HPDE6-E6E7 (cell line): ENCODE data around the gene PPP3CA.

ENCODE experiments used
- DNase-seq: peaks from one replicate; pipeline ENCODE4 v3.0.0; 2011; ENCODE audit warnings: missing footprints; ENCODE audit errors: extremely low spot score

Gene PPP3CA

DNA sequence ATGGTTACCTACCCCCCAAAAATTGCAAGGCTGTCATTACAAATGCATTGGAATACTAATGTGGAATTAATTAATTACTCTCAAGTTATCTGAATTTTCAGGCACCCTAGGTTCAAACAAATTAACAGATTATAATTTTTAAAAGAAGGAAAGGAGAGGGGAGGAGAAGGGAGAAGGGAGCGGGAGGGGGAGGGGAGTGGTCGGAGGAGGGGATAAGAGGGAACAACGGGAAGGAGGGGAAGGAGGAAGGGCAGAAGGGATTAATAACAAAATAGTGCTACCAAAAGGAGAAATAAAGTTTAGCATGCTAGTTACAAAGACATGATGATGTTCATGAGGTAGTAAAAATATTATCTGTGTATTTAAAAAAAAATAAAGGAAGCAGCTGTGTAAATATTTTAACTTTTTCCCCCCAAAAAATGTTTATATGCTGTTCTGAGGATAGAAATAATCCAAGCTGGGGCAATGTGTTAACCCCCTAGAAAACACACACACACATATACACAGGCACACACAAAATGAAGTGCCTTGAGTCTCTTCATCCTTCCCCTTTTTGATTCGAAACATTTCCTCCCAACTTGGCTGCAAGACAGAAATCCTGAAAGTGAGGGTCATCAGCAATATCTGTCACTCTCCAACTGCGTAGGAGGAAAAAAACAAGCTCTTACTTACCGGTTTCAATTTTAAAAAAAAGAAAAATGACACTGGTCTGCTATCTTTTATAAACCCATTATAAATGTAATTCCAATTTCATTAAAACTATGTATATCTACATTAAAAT lies 58.8 kb downstream of the PPP3CA start:
- no peak for DNase-seq

DNA sequence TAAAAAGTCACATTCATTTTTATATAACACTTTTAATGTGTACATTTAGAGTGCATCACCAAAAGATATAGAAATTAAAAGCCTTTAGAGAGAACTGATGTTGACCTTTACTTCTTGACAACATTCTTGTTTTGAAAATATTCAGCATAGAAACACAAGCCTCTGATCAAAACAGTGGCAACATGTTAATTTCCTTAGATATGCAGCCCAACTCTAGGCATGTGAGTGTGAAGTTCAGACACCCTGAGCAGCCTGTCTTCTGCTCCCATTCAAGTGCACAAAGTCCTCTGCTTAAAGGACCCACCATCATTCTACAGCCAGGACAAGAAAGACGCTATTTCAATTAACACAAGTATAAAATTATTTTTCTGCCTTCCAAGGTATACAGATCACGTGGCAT lies 60.0 kb downstream of the PPP3CA start:
- no peak for DNase-seq

DNA sequence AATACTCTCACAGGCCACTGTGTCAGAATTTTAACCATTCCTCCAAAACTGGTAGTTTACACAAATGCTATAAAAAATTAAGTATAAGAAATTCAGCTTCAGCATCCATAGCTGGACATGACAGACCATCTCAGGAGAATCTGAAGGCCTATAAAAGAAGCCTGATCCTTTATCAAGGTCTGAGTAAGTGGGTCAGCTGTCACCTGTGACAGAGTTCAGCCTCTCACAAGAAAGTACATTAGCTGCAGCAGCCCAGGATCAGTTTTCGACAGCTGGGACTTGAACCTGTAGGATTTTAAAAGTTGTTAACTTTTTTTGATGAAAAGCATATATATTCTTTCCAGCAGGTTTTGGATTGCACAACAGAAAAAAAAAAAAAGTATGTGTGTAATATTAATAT lies 60.7 kb downstream of the PPP3CA start:
- no peak for DNase-seq

DNA sequence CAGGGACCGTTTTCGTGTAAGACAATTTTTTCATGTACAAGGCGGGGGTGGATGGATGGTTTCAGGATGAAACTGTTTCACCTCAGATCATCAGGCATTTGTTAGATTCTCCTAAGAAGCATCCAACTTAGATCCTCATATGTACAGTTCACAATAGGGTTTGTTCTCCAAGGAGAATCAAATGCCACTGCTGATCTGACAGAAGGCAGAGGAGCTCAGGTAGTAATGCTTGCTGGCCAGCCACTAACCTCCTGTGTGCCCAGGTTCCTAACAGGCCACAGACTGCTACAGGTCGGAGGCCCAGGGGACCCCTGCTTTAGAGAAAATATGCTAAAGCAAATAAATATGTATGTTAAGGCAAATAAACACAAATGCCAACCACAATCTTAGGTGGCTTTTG lies 61.3 kb downstream of the PPP3CA start:
- DNase-seq, result no peak

DNA sequence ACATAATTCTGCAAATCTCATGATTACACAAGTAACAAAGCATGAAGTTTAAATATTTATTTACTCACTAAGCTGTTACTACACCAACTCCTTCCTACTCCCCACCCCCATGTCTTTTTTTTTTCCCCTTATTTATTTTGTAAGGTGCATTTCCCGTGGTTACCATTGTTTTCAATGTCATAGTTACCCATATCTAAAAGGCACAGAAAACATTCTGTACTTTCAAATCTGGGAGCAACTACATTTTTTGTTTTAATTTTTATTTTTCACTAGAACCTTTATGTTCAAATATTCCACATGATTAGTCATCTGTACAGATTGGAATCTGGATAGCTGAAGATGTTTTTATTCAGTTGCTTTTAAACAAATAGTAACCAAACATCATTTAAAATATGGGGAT lies 62.8 kb downstream of the PPP3CA start:
- DNase-seq, result no peak

DNA sequence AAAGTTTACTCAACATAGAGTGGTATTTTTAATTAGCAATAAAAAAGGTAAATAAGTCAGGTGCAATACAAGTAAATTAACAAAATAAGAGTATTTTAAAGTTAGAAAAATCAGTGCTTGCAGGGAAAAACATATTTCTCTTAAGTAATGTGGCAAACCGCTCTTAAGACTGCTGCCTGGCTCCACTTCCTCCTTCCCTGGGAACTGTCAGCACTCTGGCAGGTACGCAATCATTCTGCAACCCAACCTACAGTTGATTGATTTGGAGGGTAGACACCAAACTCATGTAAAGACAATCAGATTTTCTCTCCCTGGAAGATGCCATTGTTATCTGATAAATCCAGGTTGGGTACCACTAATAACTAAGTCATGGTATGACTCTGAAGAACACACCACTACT lies 63.9 kb downstream of the PPP3CA start:
- no peak for DNase-seq

DNA sequence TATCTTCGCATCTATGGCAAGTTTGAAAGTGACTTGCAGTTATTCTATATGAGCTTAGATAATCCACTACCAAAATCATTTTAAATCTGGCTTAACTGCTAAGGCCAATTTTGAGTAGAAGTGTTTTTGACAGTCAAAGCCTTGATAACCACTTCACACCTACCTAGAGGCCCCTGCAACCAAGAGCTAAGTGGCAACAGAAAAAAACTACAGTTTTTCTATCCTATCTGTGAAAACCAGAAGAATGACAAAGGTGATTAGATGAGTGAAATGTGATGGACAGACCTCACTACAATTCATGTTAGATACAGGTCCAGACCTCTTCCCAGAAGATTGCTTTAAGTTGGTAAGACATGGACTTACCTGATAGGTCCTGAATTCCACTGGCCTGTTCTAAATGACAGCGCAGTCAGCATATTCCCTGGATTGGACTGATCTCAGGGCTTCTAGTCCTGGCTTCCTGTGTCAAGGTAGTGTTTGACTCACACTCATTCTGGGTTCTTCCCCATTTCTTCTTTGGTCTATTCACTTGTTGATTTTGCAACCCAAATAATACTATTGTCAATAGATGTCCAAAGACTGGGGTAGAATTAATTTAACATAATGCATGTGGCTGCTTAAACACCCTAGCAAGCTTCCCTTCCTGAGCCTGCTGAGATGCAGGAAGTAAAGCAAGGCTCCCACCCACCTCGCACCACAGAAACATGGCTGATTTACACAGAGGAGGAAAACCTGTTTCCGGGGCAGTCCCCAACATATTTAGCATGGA lies 65.1 kb downstream of the PPP3CA start:
- DNase-seq, result no peak

DNA sequence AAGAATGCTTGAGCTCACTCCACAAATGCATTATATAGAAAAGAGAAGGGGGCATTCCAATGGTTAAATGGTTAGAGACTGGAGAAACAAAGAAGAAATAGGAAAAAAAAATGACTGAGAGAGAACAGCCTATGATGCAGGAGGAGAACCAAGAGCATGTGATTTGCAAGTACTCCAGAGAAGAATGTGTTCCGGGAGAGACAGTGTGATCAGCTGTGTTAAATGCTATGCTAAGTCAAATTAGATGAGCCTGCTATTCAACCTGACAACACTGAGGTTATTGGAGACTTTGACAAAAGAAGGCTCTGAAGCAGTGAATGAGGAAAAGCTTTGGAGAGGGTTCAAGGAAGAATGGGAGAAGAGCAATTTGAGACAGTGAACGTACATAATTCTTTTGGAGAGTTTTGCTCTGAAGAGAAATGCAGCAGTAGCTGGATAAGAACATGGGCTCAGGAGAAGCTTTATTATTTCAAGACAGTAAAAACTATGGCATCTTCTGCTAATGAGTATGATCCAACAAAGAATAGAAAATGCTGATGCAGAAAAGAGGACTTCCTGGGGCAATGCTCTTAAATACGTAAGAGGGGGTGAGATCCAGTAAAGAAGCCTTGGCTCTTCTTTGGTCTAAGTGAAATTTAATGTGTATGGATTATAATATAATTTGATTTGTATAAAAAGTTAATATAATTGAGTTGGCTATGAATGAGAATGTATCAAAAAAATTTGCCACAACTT lies 66.3 kb downstream of the PPP3CA start:
- no peak for DNase-seq

DNA sequence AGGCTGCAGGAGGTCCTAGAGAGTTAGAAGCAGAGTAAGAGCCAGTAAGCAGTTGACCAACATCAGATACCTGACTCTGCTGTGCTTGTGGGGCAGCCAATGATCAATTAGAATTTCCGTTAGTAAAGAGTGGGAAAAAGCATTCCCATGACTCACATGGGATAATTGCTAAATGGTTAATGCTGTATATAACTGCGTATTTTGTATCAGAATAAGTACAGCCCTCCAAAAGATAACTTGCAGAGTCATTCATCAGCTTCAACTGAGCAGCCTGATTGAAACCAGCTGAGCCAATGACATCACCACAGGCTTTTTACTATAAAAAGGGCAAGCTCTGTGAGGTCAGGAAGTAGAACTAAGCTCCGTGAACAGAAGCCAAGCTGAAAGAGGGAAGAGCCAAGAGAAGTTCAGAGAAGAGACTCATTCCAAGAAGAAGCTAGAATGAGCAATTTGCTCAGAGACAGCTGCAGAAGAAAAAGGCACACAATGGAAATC lies 67.9 kb downstream of the PPP3CA start:
- no peak for DNase-seq

DNA sequence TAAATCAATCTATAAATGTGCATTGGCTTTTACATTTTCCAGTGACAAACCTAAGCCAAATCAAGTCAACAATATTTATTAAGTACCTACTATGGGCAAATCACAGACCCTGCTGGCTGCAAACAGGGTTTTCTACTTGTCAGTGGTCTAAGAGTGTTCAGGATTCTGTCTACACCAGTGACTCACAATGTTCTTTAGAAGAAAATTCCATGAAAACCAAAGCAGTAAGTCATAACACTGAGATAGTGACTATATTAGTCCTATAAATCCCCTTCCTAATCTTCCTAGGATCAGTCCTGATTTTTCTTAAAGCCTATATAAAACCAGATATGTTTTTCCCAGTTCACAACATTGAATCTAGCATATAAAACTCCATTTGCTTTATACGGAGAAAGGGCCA lies 69.7 kb downstream of the PPP3CA start:
- DNase-seq, result no peak

DNA sequence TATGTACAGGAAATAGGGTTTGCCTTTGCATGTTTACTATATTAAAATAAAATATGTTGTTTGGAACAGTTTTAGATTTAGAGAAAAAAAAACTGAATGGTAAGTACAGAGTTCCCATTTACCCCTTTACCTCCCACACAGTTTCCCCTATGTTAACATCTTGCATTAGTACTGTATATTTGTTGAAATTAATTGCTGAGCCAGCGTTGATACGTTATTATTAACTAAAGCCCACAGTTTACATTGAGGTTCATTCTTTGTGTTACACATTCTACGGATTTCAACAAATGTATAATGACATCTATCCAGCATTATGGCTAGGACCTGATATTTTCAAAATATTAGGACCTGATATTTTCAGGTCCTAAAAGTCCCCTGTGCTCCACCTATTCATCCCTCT lies 70.7 kb downstream of the PPP3CA start:
- DNase-seq, result no peak

DNA sequence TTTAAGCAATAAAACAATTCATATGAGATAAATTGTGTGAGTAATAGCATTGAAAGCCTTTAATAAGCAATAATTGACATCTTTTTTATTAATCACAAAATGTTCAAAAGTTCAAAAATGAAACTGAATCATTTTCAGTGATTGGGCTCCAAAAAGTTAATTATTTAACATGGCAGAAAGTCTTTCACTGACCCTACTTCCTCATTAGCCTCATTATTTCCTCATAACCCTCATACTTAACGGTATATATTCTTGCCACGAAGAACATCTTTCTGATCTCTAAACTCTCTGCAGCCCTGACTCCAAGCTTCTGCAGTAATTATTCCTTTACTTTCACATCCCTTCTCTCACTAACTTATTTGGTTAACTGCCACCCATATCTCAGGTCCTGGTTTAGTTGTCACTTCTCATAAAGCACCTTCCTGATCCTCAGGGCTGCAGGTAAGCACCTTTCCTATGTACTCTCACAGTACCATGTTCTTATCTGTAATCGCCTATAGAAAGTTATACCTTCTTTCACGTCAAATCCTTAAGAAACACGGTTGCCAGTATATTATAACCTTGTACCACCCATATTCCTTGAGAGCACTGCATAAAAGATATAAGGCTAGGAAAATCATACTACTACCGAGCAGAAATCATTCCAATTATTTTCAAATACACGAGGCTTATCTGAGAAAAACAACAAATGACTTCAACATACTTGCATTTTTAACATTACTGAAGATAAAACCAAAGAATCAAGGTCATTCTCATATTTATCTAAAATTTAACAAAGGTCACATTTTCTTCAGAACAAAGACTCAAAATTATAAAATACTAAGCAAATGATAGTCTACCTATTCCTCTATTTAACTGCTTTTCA lies 72.2 kb downstream of the PPP3CA start:
- no peak for DNase-seq

DNA sequence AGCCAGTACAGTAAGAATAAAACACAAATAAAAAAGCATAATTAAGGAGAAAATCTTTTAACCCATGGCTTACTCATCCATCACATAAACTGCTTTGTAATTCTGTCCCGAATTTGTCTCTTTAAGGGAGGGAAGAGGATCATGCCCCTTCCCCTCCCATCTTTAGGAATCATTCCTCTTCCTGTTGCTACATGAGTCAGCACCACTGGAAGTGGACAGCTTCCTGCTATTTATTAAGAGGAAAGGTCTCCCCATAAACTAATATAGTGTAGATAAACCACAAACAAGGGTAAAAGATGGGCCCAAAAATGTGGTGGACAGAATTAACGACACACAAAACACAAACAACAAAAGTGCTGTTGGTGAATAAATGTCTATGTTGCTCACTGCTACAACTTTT lies 75.8 kb downstream of the PPP3CA start:
- no peak for DNase-seq

DNA sequence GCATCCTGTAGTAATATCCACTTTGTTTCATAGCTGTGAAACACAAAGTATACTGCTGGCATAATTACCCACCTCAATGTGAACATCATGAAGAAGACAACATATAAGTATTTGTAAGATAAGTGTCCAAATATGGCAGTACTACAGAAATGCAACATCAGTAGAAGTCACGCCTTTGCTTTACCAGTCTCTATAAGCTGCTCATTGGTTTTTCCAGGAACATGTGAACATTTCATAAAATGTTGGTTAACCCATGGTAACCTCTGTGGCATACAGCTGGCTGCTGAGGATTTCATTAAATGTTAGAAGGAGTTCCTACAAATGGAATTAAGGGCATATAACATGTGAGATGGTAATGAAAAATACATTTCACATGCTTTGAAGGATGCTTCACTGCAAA lies 77.6 kb downstream of the PPP3CA start:
- DNase-seq, result no peak

DNA sequence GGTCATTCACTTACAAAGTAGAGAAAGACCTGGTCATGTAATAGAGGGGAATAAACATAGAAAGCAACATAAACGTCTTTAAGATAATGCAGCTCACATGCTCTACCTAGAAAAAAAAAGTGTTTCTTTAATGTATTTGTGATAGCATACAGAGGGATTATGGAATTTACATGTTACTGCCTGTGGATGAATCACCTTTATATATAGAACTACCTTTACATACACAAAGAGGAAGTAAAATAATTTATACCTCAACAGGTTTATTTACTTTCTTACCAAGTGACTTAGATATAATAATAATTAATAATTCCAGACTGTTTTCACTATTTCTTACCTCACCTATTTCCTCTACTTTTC lies 81.5 kb downstream of the PPP3CA start:
- DNase-seq, result no peak

DNA sequence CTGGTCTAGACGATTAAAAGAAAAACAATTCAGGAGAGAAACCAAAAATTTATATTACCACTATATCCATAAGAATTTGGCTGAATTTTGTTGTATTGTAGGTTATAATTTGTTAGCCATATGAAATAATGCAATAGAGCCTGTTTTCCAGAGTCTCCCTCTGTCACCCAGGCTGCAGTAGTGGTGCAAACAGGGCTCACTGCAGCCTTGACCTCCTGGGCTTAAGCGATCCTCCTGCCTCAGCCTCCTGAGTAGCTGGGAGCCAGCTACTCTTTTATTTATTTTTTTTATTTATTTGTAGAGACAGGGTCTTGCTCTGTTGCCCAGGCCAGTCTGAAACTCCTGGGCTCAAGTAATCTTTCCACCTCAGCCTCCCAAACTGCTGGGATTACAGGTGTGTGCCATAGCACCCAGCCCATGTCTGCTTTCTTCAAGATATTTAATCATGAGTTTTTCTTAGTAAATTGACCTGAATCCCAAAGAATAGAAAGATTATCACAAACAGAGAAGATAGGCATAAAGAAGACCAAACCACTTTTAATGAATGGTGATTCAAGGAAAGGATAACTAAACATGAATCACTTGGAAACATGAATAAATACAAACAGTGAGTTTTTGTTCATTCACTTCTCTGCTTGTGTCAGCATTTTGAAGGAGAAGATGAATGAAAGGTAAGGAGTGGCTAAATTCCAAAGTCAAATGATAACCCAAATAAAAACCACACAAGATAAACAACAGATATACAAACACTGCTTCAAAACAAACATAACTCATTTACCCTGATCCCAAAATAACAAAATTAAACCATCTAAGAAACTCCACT lies 82.1 kb downstream of the PPP3CA start:
- no peak for DNase-seq

DNA sequence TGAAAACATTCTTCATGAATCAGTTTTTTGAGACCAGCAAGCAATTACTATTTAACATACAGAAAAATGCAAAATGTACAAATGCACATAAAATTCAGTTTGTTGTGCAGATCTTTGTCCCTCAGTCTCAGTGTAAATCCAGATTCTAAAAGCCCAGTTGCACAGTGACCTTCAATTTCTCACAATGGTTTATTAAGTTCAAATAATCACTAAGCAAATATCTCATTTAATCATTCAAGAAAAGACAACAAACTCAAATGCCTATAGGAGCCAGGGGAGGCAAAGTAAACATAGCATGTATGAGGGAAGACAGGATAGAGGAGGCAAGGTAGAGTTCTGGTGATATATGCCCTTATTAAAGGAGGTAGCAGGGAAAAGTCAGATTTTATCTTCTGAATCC lies 82.8 kb downstream of the PPP3CA start:
- no peak for DNase-seq

DNA sequence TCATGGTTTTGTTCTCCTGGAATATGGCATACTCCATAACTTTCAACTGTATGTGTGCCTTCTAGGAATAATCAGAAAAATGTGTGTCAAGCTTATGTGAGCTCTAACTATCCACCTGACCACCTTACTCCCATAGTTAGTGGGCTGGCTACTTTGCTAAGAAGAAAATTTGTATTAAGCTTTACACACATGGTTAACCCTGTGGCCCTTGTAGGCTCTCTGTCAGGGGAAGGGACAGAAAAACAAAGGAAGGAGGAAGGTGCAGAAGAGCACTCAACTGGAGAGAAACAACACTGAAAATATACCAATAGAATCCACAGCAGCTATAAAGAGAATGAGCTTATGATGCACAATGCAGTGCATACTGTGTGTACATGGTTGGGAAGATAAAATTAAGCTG lies 84.6 kb downstream of the PPP3CA start:
- DNase-seq, result no peak

DNA sequence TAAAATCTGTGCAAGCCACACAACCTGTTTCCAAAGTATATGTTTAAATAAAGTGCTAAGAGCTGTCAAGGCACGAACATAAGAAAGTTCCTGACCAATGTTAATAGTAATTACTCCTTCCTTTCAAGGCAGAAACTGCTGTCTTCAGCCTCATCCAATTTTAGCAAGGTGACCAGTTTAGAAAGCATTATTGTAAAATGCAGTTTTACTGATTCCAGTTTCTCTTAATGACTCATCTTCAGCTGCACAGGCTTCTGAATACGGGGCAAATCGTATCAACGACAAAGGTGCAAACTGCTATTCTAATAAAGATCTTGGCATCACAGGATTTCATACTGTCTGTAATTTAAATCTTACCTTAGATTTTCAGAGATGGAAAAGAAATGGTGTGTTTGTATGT lies 87.5 kb downstream of the PPP3CA start:
- DNase-seq, result no peak

DNA sequence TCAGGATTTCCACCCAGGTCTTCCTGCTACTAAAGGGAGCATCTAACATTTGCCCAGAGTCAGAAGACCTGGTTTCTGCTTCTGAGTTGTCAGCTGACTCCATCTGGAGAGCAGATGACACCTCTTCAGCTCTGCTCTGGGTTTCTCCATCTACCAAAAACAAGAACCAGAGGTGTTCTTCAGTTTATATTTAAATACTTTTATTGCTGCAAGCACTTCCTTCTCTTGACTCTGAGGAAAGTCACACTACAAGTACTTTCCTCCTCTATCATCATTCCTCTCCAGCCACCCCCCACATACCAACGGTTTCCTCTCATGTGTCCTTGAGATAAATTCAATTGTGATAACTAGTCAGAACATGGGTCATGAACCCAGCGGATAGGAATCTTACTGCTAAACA lies 88.4 kb downstream of the PPP3CA start:
- no peak for DNase-seq

DNA sequence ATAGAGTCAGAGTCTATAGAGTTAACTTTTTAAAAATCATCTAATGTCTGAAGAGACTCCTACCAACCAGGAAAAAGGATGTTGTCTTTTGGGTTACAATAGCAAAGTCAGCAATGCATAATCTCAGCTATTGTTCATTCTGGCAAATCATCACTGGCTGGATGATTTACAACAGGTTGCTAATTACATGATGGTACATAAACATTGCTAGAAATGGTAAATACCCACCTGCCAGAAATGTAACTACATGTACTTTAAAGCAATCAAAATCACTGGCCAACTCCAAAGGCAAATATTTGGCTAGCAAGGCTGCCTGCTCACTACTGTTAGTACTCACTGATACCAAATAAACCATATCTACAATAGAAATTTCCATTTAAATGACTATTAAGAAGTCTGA lies 91.1 kb downstream of the PPP3CA start:
- no peak for DNase-seq
